ENCODE data around the gene STX5.
A peak's percentile ranks its signal among the peaks of the same experiment; 100 is the strongest.
"Not testable (repeated sequence)": the region's sequence is repeated elsewhere in the genome, so short reads cannot be mapped to it uniquely, and the experiment has no call there.

The STX5 gene

DNA sequence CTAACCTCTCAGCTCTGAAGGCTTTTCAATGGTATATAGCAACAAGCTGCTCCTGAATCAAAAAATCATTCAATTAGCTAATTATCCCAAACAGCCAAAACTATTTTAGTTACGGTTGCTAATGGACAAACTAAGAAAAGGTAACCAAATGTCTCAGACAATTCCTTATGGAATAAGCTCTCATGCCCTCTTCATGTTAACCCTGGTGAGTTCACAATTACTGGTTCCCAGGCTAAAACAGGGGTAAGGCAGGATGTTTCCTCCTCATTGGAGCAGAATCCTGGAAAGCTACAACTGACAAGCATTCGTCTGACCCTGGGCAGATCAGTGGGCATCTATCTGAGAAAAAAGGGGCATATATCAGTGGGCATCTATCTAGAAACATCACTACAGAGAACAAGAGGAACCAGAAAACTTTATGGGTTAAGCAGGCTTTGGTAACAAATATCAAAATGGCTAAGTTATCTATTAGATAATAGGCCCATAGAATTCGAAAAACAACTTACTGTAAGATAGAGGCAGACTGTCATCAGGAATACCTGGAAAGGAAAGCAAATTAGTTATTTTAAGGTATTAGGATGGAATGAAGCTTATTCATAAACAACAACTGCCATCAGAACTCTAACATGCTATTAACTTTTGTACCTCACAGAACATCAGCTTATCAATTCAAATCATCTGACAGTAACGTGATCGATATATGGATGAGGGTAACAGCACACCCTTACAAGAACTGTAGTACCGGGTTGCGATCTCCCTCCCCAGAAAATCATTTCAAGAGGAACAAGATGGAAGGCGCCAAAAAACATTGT lies 22.4 kb upstream of the STX5 start:
- no peak for DNase-seq (ENCODE audit: low read depth)

DNA sequence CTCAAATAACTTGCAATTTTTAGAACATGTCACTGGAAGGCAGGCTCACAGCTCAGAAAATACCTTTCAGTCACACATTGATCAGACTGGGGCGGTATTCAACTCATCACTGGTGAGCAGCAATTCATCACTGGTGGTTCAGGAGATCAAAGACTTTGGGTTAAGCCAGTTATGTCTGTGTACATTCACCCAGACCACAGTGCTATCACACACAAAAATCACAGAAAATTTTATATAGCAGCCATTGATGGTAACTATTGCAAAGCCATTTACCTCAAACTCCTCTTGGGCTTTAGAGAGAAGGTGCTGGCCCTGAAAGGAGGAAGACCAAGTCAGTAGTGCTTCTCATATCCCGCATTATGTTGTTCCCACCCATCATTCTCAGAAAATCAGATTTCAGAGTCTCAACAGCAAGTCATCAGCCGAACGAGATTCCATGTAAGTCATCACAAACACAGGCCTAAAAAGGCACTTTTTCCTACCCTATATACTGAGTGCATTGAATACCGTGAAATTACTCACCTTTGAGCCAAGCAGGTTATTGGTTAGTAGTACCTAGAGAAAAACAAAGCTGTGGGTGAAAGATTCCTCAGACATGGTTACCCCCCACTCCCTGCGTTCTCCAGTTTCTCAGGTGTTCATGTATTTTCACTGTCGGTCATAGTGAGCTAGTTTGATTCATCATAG lies 21.6 kb upstream of the STX5 start:
- no peak for DNase-seq (ENCODE audit: low read depth)

DNA sequence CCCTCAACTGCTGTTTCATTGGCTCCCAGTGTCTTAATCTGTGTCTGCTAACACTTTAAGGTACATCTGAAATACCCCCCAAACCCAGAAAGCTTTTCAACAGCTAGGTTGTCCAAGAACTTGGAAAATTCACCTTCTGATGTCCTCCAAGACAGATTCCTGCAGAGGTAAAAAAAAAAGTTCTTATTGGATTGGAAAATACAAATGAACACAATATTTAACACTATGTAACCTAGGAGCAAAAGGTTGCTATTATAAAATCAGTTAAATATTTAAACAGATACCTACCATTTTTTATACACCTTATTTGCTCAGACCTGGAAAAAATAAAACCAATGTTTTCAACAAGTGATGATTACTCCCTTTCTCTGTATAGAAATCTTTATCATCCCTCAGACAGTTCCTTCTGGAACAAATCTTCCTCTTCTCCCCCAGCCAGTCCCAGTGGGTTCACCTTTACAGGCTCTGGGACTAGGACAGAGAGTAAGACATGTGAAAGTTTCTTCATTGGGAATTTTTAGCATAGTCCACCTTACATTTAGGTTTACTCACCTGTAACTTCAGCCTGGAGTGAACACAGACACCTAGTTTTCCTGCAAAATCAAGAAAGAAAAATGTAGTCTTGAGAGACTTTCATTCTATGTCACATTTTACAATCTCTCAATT lies 20.8 kb upstream of the STX5 start:
- no peak for DNase-seq (ENCODE audit: low read depth)

DNA sequence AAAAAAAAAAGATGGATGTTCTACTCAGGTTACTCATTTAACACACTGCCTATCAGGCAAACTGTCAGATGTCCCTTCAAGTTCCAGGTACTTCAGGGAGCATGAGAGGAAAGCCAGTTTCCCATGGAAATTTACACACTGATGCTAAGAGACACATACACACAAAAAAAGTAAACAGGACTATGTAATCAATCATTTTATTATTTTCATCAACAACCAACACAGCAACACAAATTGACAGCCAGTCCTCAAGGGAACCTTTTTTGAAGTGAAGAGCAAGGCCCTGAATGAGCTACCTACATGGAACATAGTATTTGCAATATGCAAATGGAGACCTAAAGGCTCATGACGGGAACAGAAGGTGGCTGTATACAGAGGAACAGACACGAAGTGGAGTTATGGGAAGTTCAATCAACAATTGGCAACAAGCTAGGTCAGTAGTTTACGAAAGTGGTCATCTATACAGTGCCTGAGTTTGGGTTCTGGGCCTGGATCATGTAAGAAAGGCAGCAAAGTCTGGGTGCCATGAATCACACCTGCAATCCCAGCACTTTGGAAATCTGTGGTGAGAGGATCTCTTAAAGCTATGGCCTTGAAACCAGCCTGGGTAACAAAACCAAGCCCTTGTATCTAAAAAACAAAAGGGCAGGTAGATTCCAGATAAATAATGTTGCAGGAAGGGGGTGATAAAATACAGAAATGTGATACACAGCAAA lies 20.1 kb upstream of the STX5 start:
- DNase-seq (ENCODE audit: low read depth): no peak

DNA sequence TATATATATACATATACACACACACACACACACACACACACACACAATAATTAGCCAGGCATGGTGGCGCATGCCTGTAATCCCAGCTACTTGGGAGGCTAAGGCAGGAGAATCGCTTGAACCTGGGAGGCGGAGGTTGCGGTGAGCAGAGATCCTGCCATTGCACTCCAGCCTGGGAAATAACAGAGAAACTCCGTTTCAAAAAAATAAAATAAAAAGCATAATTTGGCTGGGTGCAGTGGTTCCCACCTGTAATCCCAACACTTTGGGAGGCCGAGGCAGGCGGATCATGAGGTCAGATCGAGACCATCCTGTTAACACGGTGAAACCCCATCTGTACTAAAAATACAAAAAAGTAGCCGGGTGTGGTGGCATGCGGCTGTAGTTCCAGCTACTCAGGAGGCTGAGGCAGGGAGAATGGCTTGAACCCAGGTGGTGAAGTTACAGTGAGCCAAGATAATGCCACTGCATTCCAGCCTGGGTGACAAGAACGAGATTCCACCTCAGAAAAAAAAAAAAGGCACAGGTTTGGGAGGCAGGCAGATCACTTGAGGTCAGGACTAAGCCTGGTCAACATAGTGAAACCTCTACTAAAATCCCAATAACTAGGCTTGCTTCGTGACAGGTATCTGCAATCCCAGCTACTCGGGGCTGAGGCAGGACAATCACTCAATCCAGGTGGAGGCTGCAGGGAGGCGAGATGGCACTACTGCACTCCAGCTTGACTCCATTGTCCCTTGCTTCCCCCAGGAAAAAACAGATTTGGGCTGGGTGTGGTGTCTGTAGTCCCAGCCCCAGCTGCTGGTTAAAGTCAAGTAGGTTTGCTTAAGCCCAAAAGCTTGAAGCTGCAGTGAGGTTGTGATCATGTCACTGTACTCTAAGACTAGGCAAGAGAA lies 19.3 kb upstream of the STX5 start:
- no peak for DNase-seq (ENCODE audit: low read depth)

DNA sequence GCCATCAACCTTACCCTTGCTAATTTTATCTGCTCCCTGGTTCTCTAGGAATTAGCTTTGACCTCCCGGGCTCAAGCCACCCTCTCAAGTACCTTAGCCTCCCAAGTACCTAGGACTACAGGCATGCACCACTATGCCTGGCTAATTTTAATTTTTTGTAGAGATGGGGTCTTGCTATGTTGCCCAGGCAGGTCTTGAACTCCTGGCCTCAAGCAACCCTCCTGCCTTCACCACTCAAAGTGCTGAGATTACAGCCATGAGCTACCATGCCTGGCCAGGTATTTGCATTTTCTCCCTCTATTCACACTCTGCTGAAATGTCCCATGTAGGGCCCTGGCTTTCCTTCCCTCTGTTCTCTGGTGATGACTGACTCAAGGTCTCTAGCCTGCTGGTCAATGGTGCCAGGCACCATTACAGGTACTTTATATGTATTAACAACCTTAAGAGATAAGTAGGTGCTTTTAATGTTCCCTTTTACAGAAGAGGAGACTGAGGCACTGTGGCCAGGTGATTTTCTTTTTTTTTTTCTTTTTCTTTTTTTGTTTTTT lies 16.0 kb upstream of the STX5 start:
- no peak for DNase-seq (ENCODE audit: low read depth)

DNA sequence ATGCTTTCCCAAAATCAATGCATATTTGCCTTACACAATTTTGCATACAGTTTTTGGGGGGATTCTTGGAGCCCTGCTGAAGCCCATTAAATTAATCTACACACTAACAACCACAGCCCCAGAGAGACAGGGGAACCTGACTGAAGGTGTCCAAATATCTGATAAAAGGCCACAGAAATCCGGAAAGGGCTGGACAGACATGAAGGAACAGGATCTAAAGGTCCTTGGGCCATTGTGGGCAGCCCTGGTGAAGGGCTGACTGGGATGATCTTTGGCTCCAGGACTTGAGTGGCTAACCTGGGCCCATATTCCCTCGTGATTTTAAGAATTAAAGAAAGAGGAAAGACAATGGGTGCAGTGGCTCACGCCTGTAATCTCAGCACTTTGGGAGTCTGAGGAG lies 14.3 kb upstream of the STX5 start:
- DNase-seq (ENCODE audit: low read depth): no peak

DNA sequence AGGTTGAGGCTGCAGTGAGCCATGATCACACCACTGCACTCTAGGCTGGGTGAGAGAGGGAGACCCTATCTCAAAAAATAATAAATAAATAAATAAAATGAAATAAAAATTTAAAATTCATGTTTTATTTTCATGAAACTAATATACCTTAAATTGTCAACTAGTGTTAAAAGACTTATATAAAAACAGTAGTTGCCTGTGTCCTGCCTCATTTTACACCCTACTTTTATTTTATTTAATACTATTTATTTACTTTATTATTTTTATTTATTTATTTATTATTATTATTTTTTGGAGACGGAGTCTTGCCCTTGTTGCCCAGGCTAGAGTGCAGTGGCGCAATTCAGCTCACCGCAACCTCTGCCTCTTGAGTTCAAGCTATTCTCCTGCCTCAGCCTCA lies 12.3 kb upstream of the STX5 start:
- no peak for DNase-seq (ENCODE audit: low read depth)

DNA sequence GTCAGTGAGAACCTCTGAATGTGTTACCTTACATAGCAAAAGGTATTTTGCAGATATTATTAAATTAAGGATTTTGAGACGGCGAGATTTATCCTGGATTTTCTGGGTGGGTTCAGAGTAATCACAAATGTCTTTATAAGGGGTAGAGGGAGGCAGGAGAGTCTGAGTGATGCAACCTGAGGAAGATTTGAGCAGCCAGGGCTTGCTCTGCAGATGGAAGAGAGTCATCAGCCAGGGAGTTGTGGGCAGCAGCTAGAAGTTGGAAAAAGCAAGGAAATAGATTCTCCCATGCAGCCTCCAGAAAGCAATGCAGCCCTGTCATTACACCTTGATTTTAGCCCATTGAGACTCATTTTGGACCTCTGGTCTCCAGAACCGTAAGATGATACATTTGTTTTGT lies 11.6 kb upstream of the STX5 start:
- no peak for DNase-seq (ENCODE audit: low read depth)

DNA sequence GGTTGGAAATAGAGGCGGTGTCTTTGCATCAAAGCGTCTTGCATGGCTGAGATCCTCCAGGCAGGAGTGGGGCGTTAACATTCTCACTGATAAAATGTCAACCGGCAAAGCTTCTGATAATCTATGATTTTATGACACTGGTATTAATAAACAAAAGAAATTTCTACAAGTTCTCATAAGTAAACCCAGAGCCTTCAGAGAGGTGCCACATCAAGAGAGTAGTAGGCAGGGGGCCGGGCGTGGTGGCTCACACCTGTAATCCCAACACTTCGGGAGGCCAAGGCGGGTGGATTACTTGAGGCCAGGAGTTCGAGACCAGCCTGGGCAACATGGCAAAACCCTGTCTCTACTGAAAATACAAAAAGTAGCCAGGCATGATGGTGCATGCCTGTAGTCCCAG lies 11.0 kb upstream of the STX5 start:
- not testable (repeated sequence) for DNase-seq (ENCODE audit: low read depth)

DNA sequence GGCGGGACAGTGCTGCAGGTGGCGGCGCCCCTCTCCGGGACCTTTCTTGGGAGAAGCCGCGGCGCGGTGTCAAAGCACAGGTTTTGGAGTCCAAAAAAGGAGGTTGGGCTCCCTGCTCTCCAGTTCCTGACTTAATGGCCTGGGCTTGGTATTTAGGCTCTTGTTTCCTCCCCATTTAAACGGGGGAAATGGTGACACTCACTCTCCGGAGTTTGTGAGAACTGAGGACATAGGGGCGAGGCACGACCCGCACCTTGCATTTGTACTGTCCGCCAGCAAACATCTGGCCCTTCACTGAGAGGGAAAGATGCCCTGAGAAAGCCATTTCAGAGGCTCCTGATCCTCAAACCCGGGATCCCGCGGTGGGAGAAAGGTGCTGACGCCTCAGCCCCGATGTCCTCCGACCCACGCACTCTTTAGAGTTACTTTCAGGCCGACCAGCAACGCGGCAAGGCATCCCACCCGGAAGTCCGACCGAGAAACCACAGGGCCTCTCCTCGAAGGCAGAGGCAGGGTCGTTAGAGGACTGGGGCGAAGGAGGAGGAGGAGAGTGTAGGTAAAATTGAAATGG lies 10.4 kb upstream of the STX5 start:
- DNase-seq (ENCODE audit: low read depth): peak; percentile 27

DNA sequence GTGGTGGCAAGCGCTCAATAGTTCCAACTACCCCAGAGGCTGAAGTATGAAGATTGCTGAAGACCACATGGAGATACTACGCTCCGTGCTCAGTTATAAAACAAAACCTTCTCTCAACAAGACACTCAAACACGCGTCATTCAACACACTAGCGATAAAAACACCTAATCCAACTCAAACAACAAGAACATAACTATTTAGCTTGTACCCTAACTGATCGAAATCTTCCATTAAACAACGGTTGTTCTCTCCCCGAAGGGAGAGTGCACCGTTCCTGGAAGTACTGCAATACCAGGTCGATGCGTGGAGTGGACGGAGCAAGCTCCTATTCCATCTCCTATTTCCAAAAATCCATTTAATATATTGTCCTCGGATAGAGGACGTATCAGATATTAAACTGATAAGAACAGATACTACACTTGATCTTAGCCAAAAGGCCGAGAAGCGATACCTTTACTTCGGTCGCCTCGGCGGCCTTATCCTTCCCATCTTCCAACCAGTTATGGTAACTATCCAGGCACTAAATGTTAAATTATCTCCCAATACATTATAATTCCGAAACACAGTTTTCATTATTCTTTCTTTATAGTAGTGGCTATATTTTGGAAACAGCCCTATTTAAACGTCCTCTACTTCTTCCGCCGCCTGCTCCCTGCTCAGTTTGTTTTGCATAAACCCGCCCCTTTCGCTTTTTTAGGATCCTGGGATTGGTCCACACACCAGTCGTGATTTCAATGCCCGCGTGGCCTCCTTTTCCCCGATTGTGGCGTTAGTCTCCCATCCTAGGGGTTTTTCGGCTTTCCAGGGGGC lies 9.7 kb upstream of the STX5 start:
- DNase-seq (ENCODE audit: low read depth): peak; percentile 99

DNA sequence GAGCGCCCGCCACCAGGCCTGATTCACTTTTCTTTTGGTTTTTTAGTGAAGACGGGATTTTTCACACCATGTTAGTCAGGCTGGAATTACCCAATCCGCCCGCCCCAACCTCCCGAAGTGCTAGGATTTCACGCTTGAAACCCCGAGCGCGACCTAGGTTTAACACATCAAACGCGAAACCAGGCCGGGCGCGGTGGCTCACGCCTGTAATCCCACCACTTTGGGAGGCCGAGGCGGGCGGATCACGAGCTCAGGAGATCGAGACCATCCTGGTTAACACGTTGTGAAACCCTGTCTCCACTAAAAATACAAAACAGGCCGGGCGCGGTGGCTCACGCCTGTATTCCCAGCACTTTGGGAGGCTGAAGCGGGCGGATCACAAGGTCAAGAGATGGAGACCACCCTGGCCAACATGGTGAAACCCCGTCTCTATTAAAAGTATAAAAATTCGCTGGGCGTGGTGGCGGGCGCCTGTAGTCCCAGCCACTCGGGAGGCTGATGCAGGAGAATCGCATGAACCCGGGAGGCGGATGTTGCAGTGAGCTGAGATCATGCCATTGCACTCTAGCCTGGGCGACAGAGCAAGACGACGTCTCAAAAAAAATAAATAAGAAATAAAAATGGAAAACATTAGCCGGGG lies 9.0 kb upstream of the STX5 start:
- DNase-seq (ENCODE audit: low read depth): peak; percentile 45

DNA sequence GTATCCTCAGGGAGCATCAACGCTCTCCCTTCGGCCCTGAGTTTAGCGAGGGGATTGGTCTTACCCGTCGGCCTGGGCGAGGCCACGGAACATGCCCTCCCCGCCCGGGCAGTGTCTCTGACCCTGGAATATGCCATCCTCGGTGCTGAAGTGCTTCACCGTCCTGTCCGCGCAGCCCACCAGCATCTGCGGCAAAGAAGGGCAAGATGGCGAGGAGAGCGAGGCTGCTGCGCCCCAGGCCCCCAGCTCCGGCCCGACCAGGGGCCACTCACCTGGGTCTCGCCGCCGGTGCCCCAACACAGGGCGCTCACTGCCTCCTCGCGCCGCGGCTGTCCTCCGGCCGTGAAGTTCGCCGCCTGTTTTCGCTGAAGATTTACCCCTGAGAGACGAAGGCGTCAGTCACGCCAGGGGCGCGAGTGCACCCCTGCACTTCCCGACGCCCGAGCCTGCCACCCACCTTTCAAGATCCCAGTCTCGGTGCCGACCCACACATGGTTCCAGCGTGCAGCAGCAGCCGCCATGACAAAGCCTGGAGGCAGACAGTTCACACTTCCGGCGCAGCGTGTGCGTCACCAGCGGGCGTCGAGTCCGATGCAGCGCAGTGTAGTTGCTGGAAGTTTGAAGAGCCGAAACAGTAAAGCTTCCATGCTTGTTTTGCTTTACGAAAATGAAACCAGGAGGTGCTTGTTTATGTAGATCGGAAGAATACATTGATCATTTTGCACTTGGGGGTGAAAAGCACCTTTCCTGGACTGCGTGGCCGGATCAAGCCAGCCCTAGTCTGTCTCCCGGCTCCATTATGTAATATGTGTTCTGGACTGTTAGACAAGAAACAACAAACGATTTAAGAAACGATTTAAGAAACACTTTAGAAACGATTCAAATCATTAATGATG lies 7.4 kb upstream of the STX5 start, which contains the start of gene WDR74:
TSS of gene WDR74 (minus strand) at position 541 of the 896 bp plus-strand sequence. CDS start at position 521, 20 bp downstream.
- peak; percentile 77 for DNase-seq (ENCODE audit: low read depth)

DNA sequence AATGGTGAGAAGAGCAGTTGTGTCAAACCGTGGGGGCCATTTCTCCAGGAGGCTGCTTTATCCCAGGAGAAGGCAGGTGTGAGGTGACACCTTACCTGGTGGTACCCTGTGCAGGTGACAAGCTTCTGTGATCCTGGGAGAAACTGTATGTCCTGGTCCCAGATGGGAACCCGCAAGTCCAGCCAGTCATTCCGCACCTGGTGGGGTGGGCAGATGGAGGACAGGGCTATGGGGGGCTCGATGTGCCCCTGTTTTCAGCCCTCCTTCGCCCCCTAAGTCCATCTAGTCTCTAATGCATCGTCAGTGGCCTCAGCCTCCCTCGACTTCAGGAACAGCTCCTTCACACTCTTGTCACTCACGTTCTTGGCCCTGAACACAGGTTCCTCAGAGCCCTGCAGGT lies 3.5 kb upstream of the STX5 start:
- no peak for DNase-seq (ENCODE audit: low read depth)

DNA sequence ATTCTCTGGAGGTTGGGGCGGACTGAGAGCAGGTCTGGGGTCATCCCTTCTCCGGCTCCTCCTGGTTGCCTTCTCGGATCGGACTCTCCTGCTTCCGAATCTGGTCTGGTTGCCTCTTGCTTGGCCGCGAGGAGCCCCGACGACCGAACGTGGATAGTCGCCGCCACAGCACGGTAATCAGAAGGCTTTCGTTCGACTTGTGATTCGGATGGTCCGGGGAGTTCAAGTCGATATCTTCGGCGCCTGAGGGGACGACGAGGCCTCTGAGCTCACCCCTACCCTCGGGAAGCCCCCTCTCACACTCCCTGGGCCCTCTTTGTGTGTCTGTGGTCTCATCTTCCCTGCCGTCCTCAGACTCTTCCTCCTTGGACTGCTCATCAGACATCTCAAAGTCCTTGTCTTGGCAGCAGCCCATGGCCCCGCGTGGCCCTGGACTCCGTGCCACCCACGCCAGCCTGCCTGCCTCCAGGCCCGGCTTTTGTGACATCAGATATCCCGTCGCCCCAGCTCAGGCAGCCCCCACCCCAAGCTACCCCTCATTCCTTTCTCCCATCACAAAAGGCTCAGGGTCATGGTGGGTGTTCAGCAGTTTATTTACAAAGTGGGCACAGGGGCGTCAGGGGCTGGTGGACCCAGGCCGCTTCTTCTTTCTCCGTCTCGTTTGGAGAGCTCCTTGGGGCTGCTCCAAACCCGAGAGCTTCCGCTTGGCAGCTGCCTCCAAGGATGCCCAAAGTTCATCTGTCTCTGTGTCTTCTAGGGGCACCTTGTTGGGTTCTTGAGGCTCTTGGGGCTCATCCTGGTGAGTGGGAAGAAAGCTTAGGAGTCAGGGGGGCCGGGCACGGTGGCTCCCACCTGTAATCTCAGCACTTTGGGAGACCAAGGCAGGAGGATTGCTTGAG lies 734 bp upstream of the STX5 start, which contains the start of gene TEX54:
TSS of gene TEX54 (minus strand) at position 506 of the 899 bp plus-strand sequence.
- peak; percentile 27 for DNase-seq (ENCODE audit: low read depth)

DNA sequence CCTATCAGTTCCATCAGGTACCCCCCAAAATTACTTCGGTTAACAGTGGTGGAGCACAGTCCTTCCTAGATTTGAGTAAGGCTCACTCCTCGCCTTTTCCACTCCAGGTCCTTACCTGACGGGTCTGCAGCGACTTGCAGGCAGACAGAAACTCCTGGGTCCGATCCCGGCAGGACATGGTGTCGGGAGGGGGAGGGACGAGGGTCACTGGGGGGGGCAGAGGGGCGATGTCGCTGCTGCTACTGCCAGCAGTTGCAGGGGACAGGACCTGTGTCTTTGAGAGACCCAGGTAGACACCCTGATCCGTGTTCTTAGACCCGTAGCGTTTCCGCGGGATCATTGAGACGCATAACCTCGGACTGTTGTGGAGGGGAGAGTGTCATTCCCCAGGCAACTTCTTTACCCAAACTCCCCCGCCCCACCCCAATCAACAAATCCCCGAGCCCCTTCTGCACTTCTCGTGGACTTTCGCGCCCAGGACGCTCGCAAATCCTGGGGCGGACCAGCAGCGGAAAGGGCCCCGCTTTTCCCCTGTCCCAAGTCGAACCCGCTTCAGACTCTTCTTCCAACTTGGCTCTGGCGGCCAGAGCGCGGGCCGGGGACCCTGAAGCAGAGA lies 839 bp downstream of the STX5 start:
- DNase-seq (ENCODE audit: low read depth): no peak

Data from GM04504 (cell line).